ENCODE measurements around the gene WRAP73. TPM values are rescaled to one million over a fixed set of nuclear protein-coding genes. Genes with fewer than 3 reads are reported as not detected.
A peak's percentile ranks its signal among the peaks of the same experiment; 100 is the strongest.

The WRAP73 gene
- total RNA-seq, 1 experiment from 2014 or later: 51.4 TPM

- ATAC-seq (no peak), DNase-seq (ENCODE audit: low read depth, low spot score) (no peak)
- Histone ChIP-seq H3K36me3 (ENCODE audit: control insufficient read depth in 1 of 2, insufficient read depth in 2 of 2, low read length in 2 of 2) (no peaks in the 10 kb centered on the region), H3K9me3 (ENCODE audit: control insufficient read depth in 1 of 2, insufficient read depth in 1 of 2, low read depth in 1 of 2, low read length in 2 of 2) (no peaks in the 10 kb centered on the region), H3K79me2 (ENCODE audit: insufficient read depth, low read length) (peaks cover 11% of the 10 kb centered on the region; the same call in 1 of the 2 replicates), H3K27me3 (ENCODE audit: insufficient read depth, low read length) (no peaks in the 10 kb centered on the region), H3K4me2 (ENCODE audit: low read length) (no peak overlapping the region), H2AFZ (ENCODE audit: low read depth, low read length, poor library complexity, severe bottlenecking) (no peak overlapping the region), H3K27ac (ENCODE audit: low read depth, low read length) (peak overlapping the region; percentile 12; the same call in 1 of the 2 replicates), H4K20me1 (ENCODE audit: insufficient read depth) (no peaks in the 10 kb centered on the region), H3K4me3 (replicated peaks in 1 of 2; ENCODE audit: low read depth in 1 of 2, low read length in 2 of 2) (no peak overlapping the region), H3K9ac (ENCODE audit: low read length) (no peak overlapping the region), H3K4me1 (ENCODE audit: control insufficient read depth in 1 of 2, insufficient read depth in 2 of 2, low read length in 2 of 2) (peaks cover 7 to 19% of the 10 kb centered on the region in 2 experiments; a peak in 3 of 4 replicates), H3K9me2 (ENCODE audit: insufficient read depth) (no peaks in the 10 kb centered on the region)
- no peak for TF ChIP-seq CEBPB (IDR thresholded peaks at IDR 0.05; ENCODE audit: low read depth)
- TF ChIP-seq, protein P1, sequence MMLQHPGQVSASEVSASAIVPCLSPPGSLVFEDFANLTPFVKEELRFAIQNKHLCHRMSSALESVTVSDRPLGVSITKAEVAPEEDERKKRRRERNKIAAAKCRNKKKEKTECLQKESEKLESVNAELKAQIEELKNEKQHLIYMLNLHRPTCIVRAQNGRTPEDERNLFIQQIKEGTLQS (IDR thresholded peaks at IDR 0.05): no peak
- TF ChIP-seq ZNF274 (IDR thresholded peaks at IDR 0.05; ENCODE audit: low read depth, low read length): no peak
- no peak for TF ChIP-seq ELF1 (IDR thresholded peaks at IDR 0.05; ENCODE audit: borderline replicate concordance, low read depth)
- no peak for TF ChIP-seq SP1 (IDR thresholded peaks at IDR 0.05; ENCODE audit: low read depth)
- TF ChIP-seq, protein P2, sequence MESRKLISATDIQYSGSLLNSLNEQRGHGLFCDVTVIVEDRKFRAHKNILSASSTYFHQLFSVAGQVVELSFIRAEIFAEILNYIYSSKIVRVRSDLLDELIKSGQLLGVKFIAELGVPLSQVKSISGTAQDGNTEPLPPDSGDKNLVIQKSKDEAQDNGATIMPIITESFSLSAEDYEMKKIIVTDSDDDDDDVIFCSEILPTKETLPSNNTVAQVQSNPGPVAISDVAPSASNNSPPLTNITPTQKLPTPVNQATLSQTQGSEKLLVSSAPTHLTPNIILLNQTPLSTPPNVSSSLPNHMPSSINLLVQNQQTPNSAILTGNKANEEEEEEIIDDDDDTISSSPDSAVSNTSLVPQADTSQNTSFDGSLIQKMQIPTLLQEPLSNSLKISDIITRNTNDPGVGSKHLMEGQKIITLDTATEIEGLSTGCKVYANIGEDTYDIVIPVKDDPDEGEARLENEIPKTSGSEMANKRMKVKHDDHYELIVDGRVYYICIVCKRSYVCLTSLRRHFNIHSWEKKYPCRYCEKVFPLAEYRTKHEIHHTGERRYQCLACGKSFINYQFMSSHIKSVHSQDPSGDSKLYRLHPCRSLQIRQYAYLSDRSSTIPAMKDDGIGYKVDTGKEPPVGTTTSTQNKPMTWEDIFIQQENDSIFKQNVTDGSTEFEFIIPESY (IDR thresholded peaks at IDR 0.05; ENCODE audit: extremely low read depth, insufficient replicate concordance, low read length): no peak
- BruUV-seq (replicated peaks): no TSS peak
- ChIA-PET RAD21 (ENCODE audit: low non-redundant PET in 1 of 2, low total read pairs in 2 of 2, uncharacterized antibody in 2 of 2, unreplicated experiment in 2 of 2) (no interaction called here), POLR2A (no interaction called here), CTCF (no interaction called here)
- intact Hi-C loops (cut with micrococcal nuclease): no loop called here
Observed at GRCh38 chr1:3681231-3681897, 31.5 kb upstream of the WRAP73 start.
